ENCODE data around the gene NPHP4. TPM values are rescaled to one million over a fixed set of nuclear protein-coding genes. Genes with fewer than 3 reads are reported as not detected.

Gene NPHP4
- total RNA-seq, 8 experiments from 2014 or later, result 4.5 to 20.2 (median 11.0) TPM

DNA sequence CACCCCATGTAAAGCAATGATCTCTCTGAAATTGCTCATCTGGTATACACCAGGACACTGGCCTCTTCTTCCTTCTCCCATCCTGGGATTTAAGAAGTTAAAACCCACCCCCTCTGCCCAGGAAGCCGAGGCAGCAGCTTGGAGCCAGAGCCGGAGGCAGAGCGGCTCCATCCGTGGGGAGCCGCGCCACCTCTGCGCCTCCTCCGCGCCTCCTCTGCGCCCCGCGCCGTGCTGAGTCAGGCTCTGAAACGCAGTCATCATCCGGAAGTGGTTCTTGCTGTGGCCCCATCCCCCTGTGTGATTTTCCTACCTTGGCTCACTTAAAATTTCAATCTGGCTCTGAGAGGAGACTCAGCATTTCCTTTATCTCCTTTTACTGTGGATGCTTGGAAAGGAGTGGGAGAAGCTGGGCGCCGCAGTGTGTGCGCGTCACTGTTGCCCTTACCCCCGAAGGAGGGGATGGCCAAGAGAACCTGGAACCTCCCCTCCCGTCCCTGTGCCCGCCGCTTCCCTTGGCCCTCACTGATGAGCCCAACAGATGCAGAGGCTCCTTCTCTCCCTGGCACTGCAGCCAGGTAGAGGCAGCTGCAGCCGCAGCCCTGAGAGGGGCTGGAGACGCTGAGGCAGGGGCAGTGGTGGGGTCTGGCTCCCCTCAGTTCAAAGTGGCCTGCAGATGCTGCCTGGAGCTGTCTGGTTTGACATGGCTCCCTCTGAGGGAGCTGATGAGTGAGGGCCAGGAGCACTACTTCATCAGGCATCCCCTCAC, 15.3 kb upstream of the NPHP4 start:
- H3K4me3 ChIP-seq, result no peak overlapping the region
- H3K4me1 ChIP-seq (replicated peaks in 1 of 2), result peaks cover 25 to 39% of the 10 kb centered on the region in 2 donors
- H3K27ac ChIP-seq, result no peak overlapping the region
- 63 to 89% (median 75%) methylated on average over 5 to 22 of the region's 25 CpGs; no CpG with 5 or more reads in 6 of the 10 experiments for WGBS, 10 experiments
- in situ Hi-C loops (cut with MboI; ENCODE audit: low pct_unique_long_range_greater_than_20kb in 2 of 9, low sequenced_read_pairs in 9 of 9, unreplicated experiment in 9 of 9), result no loop called here
- peak in 4 of 8 experiments; percentile 2 to 43 (median 15) for ATAC-seq (replicated peaks in 6 of 8)

DNA sequence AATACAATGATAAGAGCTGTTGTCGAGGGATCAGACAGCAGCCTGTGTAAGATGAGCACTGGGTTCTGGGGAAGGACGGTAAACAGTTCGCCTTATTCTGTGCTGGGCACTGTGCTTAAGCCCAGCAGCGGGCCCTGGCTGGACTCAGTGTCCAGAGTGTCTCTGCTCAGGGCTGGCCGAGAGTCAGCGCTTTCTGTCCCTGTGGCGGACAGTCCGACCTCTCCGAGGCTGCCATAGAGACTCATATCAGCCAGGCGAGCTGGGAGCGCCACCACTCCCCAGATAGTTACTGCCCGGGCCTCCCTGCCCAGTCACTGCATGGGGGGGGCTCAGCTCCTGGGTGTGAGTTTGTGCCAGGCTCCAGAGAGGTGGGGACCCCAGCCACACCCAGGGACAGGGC, 14.7 kb upstream of the NPHP4 start:
- Histone ChIP-seq H3K4me3 (no peak overlapping the region), H3K27ac (no peak overlapping the region), H3K4me1 (replicated peaks in 1 of 2) (peaks cover 32 to 45% of the 10 kb centered on the region in 2 donors)
- WGBS, 10 experiments, result 56 to 90% (median 75%) methylated on average over 3 to 8 of the region's 12 CpGs; no CpG with 5 or more reads in 6 of the 10 experiments
- peak in 6 of 8 experiments; percentile 11 to 20 (median 16) for ATAC-seq (replicated peaks in 6 of 8)
- in situ Hi-C loops (cut with MboI; ENCODE audit: low pct_unique_long_range_greater_than_20kb in 2 of 9, low sequenced_read_pairs in 9 of 9, unreplicated experiment in 9 of 9), result no loop called here

DNA sequence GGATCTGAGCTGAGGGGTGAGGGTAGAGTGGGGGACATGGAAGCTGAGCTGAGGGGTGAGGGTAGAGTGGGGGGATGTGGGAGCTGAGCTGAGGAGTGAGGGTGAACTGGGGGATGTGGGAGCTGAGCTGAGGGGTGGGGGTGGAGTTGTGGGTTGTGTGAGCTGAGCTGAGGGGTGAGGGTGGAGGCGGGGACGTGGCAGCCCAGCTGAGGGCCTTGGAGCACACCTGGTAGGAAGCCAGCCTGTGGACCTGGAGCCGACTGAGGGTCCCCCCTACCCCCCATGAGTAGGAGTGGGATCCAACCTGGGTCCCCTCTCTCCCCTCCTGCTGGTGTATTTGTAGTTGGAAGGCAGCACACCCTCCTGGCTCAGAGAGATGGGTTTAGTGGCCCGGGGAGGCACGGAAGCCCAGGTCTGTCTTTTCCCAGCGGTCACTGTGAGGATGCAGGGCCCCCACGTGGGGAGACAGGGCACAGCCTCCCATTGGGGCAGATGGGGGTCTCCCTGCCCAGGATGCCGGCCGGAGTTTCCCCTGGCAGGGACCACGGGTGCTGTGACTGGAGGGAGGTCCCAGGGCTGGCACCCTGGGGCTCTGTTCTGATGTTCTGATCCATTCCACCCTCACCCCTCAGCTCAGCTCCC, 13.2 kb upstream of the NPHP4 start:
- in situ Hi-C loops (cut with MboI; ENCODE audit: low pct_unique_long_range_greater_than_20kb in 2 of 9, low sequenced_read_pairs in 9 of 9, unreplicated experiment in 9 of 9), result no loop called here
- no CpG with 5 or more reads among the region's 10 CpGs for WGBS, 10 experiments
- no peak for ATAC-seq (replicated peaks in 6 of 8)
- no peak overlapping the region for H3K4me3 ChIP-seq
- H3K4me1 ChIP-seq (replicated peaks in 1 of 2), result peaks cover 36 to 46% of the 10 kb centered on the region in 2 donors
- H3K27ac ChIP-seq, result no peak overlapping the region

DNA sequence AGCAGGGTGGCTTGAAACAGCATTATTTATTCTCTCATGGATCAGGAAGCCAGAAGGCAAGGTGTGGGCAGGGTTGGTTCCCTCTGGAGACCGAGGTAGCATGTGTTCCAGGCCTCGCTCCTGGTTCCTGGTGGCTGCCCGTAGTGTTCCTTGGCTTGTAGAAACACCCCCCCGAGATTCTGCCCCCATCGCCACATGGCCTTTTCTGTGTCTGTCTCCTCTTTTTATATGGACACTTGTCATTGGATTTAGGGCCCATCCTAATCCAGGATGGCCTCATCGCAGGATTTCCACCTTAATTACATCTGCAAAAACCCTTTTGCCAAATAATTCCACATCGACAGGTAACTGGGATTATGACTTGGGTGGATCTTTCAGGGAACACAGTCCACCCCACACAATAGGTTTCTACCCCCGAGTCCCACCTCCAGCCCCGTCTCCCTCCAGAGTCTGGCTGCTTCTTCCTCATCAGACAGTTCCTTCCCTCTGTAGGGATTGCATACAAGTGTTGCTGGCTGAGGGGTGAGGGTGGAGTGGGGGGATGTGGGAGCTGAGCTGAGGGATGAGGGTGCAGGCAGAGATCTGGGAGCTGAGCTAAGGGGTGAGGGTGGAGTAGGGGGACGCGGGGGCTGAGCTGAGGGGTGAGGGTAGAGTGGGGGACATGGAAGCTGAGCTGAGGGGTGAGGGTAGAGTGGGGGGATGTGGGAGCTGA, 12.3 kb upstream of the NPHP4 start:
- in situ Hi-C loops (cut with MboI; ENCODE audit: low pct_unique_long_range_greater_than_20kb in 2 of 9, low sequenced_read_pairs in 9 of 9, unreplicated experiment in 9 of 9), result no loop called here
- Histone ChIP-seq H3K4me3 (no peak overlapping the region), H3K4me1 (replicated peaks in 1 of 2) (peaks cover 37 to 46% of the 10 kb centered on the region in 2 donors), H3K27ac (peak overlapping the region; percentile 45 to 55)
- 64 to 100% (median 81%) methylated on average over 4 to 7 of the region's 11 CpGs; no CpG with 5 or more reads in 4 of the 10 experiments for WGBS, 10 experiments
- no peak for ATAC-seq (replicated peaks in 6 of 8)

DNA sequence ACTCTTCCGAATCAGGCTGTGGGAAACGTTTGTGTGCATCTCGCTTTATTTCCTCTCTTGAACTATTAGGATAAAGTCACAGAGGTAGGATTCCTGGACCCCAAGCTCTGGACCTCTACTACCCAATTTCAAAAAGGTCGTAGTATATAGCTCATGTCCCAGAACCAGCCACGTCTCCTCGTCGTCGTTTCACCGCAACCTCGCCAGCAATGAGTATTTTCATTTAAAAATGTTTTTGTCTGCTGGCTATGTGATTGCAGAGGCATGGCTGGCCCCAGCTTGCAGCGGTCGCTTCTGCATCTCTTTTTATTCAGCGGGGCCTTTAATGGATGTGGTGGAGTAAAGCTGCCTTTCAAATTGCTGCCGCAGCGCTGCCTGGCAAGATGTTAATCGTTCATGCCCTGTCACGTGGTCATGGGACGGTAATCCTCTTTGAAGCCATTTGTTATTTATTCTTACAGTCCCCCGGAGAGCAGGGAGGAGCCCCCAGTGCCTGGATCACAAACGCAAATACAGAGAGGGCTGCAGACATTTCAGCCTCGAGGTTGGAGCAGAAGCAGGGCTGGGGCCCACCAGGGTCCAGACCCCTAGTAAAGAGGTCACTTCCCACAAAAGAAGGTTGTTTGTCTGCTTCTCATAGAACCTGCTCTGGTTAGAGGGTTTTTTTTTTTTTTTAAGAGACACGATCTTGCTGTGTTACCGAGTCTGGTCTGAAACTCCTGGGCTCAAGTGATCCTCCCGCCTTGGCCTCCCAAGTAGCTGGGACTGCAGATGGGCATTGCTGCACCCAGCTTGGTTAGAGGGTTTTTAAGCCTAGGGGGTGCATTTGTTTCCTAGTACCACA, 11.6 kb upstream of the NPHP4 start:
- peak in 6 of 8 experiments; percentile 60 to 81 (median 66) for ATAC-seq (replicated peaks in 6 of 8)
- in situ Hi-C loops (cut with MboI; ENCODE audit: low pct_unique_long_range_greater_than_20kb in 2 of 9, low sequenced_read_pairs in 9 of 9, unreplicated experiment in 9 of 9), result no loop called here
- H3K27ac ChIP-seq, result peak overlapping the region; percentile 45 to 55
- WGBS, 10 experiments, result 11 to 100% (median 39%) methylated on average over 2 to 23 of the region's 24 CpGs; no CpG with 5 or more reads in 4 of the 10 experiments
- H3K4me3 ChIP-seq, result no peak overlapping the region
- H3K4me1 ChIP-seq (replicated peaks in 1 of 2), result peaks cover 37 to 38% of the 10 kb centered on the region in 2 donors

DNA sequence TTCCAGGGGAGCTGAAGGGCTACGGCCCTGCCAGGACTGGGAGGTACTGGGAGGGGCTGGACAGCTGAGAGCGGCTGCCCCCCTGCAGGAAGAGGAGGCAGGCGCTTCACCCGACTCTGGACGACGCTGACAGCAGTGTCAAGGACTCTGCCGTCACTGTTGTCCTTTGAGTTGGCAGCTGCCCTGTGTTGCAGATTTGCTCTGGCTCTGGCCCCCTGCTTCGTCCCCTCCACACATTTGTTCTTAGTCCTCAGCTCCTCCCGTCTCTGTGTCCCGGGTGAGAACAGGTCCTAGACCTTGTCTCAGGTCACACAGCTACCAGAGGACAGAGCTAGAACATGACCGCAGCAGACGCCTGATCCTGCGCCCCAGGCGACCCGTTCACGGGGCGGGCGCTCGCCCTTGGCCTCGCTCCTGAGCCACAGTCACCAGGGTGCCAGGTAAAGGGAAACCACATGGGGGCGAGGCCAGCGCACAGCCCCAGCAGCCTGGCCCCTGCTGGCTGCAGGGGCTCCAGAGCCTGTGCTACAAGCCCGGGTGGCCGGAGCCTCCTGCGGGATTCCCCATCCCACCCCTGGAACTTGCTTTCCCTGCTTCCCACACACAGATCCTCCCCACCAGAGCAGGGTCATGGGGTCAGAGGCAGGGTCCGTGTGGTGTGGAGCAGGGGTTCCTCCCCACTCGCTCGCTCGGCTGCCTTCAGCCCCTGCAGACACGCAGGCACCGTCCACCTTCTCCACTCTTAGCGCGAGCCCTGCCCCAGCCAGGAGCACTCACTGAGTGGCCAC, 10.7 kb upstream of the NPHP4 start:
- 20 to 93% (median 65%) methylated on average over 1 to 20 of the region's 33 CpGs; no CpG with 5 or more reads in 4 of the 10 experiments for WGBS, 10 experiments
- Histone ChIP-seq H3K4me1 (replicated peaks in 1 of 2) (peaks cover 32 to 37% of the 10 kb centered on the region in 2 donors), H3K4me3 (no peak overlapping the region), H3K27ac (peak overlapping the region in 1 of 2 donors; percentile 55)
- no peak for ATAC-seq (replicated peaks in 6 of 8)
- in situ Hi-C loops (cut with MboI; ENCODE audit: low pct_unique_long_range_greater_than_20kb in 2 of 9, low sequenced_read_pairs in 9 of 9, unreplicated experiment in 9 of 9), result no loop called here

DNA sequence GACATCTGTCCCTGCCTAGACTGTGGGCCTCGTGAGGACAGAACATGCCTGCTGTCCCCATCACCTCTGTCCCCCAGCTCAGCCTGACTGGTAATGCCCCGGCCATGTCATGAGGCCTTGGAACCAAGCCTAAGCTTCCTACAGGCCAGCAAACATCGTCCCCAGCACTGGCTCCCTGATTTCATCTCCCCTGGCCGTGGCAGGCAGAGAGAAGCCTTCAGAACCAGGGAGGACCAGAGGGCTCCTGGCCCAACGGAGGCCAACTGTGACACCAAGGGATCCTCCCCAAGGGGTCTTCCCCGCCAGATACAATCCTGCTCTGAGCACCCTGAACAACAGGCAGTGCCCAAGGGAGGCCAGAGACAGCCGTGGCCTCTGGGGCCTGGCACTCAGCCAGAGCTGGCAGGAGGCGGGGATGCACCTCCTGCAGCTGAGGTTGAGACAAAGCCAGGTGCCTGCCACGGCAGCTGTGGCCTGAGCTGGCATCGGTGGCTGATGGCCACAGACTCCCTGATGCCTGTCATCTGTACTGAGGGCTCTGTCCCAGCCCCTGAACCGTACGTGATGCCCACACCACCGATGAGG, 9.9 kb upstream of the NPHP4 start:
- no peak overlapping the region for H3K27ac ChIP-seq
- peaks cover 29 to 34% of the 10 kb centered on the region in 2 donors for H3K4me1 ChIP-seq (replicated peaks in 1 of 2)
- ATAC-seq (replicated peaks in 6 of 8), result peak in 3 of 8 experiments; percentile 5 to 28 (median 12)
- in situ Hi-C loops (cut with MboI; ENCODE audit: low pct_unique_long_range_greater_than_20kb in 2 of 9, low sequenced_read_pairs in 9 of 9, unreplicated experiment in 9 of 9), result no loop called here
- H3K4me3 ChIP-seq, result no peak overlapping the region
- WGBS, 10 experiments, result 0 to 100% (median 79%) methylated on average over 1 to 10 of the region's 13 CpGs; no CpG with 5 or more reads in 4 of the 10 experiments

DNA sequence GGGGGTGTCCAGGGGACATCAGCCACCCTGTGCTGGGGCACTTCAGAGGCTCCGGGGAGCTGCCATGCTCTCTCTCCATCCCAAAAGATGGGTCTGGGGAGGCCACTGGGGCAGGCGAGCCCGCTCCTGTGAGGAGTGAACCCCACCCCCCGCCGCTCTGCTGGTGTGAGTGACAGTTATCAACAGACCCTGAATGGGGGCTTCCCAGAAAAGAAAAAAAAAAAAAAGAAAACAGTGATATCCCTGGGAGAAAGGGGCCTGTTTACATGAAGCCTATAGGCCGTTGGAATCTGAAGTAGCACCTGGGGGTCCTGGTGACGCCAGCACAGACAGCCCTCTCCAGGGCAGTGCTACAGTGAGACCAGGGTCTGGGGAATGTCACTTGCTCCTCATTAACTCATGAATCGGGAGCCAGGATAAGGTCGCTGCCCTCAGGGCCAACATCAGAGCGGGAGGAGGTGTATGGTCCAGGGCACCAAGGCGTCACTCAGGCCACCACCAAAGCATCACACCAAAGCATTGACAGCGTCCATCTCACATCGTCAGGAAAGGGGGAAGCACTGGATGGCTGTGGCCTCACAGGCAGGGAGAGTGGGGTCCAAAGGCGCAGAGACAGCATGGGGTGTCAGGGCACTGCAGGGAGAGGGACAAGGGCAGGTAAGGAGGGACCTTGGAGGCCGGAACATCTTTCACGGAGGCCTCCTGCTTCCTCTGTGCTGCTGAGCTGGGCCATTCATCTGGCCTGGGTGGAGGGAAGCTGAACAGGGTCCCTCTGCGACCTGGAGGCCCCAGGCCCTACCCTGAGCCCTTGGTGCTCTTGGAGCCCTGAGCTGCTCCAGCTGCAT, 8.4 kb upstream of the NPHP4 start:
- H3K4me3 ChIP-seq, result no peak overlapping the region
- H3K4me1 ChIP-seq (replicated peaks in 1 of 2), result peaks cover 28 to 33% of the 10 kb centered on the region in 2 donors
- H3K27ac ChIP-seq, result no peak overlapping the region
- WGBS, 10 experiments, result 40 to 91% (median 85%) methylated on average over 2 to 11 of the region's 17 CpGs; no CpG with 5 or more reads in 4 of the 10 experiments
- in situ Hi-C loops (cut with MboI; ENCODE audit: low pct_unique_long_range_greater_than_20kb in 2 of 9, low sequenced_read_pairs in 9 of 9, unreplicated experiment in 9 of 9), result no loop called here
- ATAC-seq (replicated peaks in 6 of 8), result peak in 1 of 8 experiments; percentile 22

DNA sequence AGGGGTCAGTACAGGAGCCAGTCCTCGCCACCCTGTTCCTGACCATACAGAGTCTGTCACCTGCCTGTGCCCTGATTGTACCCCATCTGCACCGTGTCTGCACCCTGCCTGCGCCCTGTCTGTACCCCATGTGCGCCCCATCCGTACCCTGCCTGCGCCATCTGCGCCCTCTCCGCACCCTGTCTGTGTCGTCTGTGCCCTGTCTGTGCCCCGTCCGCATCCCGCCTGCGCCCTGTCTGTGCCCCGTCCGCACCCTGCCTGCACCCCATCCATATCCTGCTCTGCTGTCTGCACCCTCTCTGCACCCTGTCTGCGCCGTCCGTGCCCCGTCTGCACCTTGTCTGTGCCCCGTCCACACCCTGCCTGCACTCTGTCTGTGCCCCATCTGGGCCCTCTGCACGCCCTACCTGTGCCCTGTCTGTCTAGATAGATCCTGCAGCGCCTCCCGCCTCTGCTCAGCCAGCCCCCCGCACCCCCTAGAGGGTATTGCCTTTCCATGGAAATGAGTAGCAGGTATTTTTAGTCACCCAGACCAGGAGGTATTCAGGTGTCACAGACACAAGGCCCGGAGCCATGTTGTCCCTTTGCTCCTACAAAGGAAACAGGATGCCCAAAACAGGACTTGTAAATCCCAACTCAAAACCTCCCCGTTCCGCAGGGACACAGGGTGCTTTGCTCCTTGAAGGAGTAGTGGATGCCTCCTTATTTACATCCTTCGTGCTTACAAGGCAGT, 7.7 kb upstream of the NPHP4 start:
- in situ Hi-C loops (cut with MboI; ENCODE audit: low pct_unique_long_range_greater_than_20kb in 2 of 9, low sequenced_read_pairs in 9 of 9, unreplicated experiment in 9 of 9), result no loop called here
- no peak for ATAC-seq (replicated peaks in 6 of 8)
- Histone ChIP-seq H3K27ac (no peak overlapping the region), H3K4me3 (no peak overlapping the region), H3K4me1 (replicated peaks in 1 of 2) (peaks cover 28 to 33% of the 10 kb centered on the region in 2 donors)
- 17 to 93% (median 90%) methylated on average over 1 to 11 of the region's 28 CpGs; no CpG with 5 or more reads in 3 of the 10 experiments for WGBS, 10 experiments

DNA sequence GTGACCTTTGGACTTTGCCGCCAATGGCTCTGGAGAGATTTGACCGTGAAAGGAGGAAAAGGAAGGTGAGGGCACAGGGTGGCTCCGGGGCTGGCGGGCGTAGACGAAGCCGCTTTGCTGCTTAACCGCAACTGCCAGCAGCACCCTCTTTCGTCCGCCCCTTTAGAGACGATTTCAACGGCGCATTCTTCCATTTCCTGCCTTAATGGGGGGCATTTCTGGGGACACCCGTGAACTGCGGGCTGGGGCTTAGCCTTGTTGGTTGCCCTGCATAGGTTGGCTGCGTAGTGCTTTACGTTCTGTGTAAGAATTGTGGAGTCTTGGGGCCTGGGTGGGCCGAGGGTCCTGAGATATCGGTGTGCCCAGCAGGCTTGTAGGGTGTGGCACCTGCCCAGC, 6.7 kb upstream of the NPHP4 start:
- Histone ChIP-seq H3K4me3 (no peak overlapping the region), H3K4me1 (replicated peaks in 1 of 2) (peaks cover 27 to 32% of the 10 kb centered on the region in 2 donors), H3K27ac (no peak overlapping the region)
- WGBS, 10 experiments, result 80 to 100% (median 93%) methylated on average over 1 to 14 of the region's 19 CpGs; no CpG with 5 or more reads in 4 of the 10 experiments
- ATAC-seq (replicated peaks in 6 of 8), result no peak
- in situ Hi-C loops (cut with MboI; ENCODE audit: low pct_unique_long_range_greater_than_20kb in 2 of 9, low sequenced_read_pairs in 9 of 9, unreplicated experiment in 9 of 9), result no loop called here
